HEK293 (cell line): ENCODE measurements around the gene DST.

Source experiments
- BCL11A ChIP-seq: fragments of 450-650 bp; formaldehyde crosslinking; IDR thresholded peaks from 2 replicates; pipeline ENCODE4 v1.5.1; 2016; ENCODE audit warnings: low read depth, missing biosample characterization, missing genetic modification characterization
- FEZF1 ChIP-seq: fragments of 450-650 bp; formaldehyde crosslinking; IDR thresholded peaks from 2 replicates; pipeline ENCODE4 v1.5.1; 2016; ENCODE audit warnings: missing biosample characterization, missing genetic modification characterization
- HOXA7 ChIP-seq: sonication (generic); formaldehyde crosslinking; IDR thresholded peaks from 2 replicates; pipeline ENCODE4 v1.8.1; 2022; ENCODE audit warnings: missing genetic modification reagents, borderline replicate concordance
- HOXC10 ChIP-seq: sonication (generic); formaldehyde crosslinking; IDR thresholded peaks from 2 replicates; pipeline ENCODE4 v1.8.1; 2023; ENCODE audit warnings: mild to moderate bottlenecking, missing genetic modification reagents
- HOXD13 ChIP-seq: sonication (generic); formaldehyde crosslinking; IDR thresholded peaks from 2 replicates; pipeline ENCODE4 v1.8.0; 2022; ENCODE audit warnings: missing genetic modification reagents, borderline replicate concordance
- KLF1 ChIP-seq: fragments of 450-650 bp; formaldehyde crosslinking; IDR thresholded peaks from 2 replicates; pipeline ENCODE4 v1.5.1; 2016; ENCODE audit warnings: missing biosample characterization, missing genetic modification characterization
- KLF17 ChIP-seq: fragments of 450-650 bp; formaldehyde crosslinking; IDR thresholded peaks from 2 replicates; pipeline ENCODE4 v1.5.1; 2016; ENCODE audit warnings: missing biosample characterization, missing genetic modification characterization
- KLF8 ChIP-seq: fragments of 450-650 bp; formaldehyde crosslinking; IDR thresholded peaks from 2 replicates; pipeline ENCODE4 v1.5.1; 2016; ENCODE audit warnings: missing biosample characterization, missing genetic modification characterization
- PRDM6 ChIP-seq: fragments of 450-650 bp; formaldehyde crosslinking; IDR thresholded peaks from 2 replicates; pipeline ENCODE4 v1.5.1; 2017; ENCODE audit warnings: missing biosample characterization, missing genetic modification characterization
- ZBTB1 ChIP-seq: fragments of 450-650 bp; formaldehyde crosslinking; IDR thresholded peaks from 2 replicates; pipeline ENCODE4 v1.5.1; 2016; ENCODE audit warnings: missing biosample characterization, missing genetic modification characterization
- ZNF121 ChIP-seq: fragments of 450-650 bp; formaldehyde crosslinking; IDR thresholded peaks from 2 replicates; pipeline ENCODE4 v1.5.1; 2016; ENCODE audit warnings: missing biosample characterization, missing genetic modification characterization
- ZNF174 ChIP-seq: fragments of 450-650 bp; formaldehyde crosslinking; IDR thresholded peaks from 2 replicates; pipeline ENCODE4 v1.5.0; 2017; ENCODE audit warnings: missing biosample characterization, mild to moderate bottlenecking, missing genetic modification characterization
- ZNF2 ChIP-seq: fragments of 450-650 bp; formaldehyde crosslinking; IDR thresholded peaks from 2 replicates; pipeline ENCODE4 v1.5.1; 2016; ENCODE audit warnings: missing biosample characterization, missing genetic modification characterization
- ZNF274 ChIP-seq, 2 experiments: fragments of 200-500 bp in 1 of 2; fragments of 450-650 bp in 1 of 2; sonication (Bioruptor generic) in 1 of 2; formaldehyde crosslinking in 1 of 2; IDR thresholded peaks; 2 replicates each; pipeline versions ENCODE4 v1.5.1 to v1.6.1; 2014 to 2016; ENCODE audit warnings: borderline replicate concordance in 1 of 2, inconsistent platforms in 1 of 2, low read length in 1 of 2, missing biosample characterization in 1 of 2, missing genetic modification characterization in 1 of 2
- ZNF350 ChIP-seq: fragments of 450-650 bp; formaldehyde crosslinking; IDR thresholded peaks from 2 replicates; pipeline ENCODE4 v1.5.0; 2017; ENCODE audit warnings: missing biosample characterization, mild to moderate bottlenecking, missing genetic modification characterization
- ZNF366 ChIP-seq: fragments of 450-650 bp; formaldehyde crosslinking; conservative IDR thresholded peaks from 2 replicates; pipeline ENCODE4 v1.5.1; 2016; ENCODE audit warnings: missing biosample characterization, missing genetic modification characterization
- ZNF510 ChIP-seq: fragments of 450-650 bp; formaldehyde crosslinking; IDR thresholded peaks from 2 replicates; pipeline ENCODE4 v1.5.1; 2018; ENCODE audit warnings: mild to moderate bottlenecking, missing genetic modification characterization, missing biosample characterization; ENCODE audit not compliant: insufficient replicate concordance
- ZNF518A ChIP-seq: fragments of 450-650 bp; formaldehyde crosslinking; conservative IDR thresholded peaks from 2 replicates; pipeline ENCODE4 v1.5.1; 2016; ENCODE audit warnings: low read depth, missing biosample characterization, missing genetic modification characterization
- ZNF660 ChIP-seq: fragments of 450-650 bp; IDR thresholded peaks from 2 replicates; pipeline ENCODE4 v1.5.1; 2018; ENCODE audit warnings: missing biosample characterization, mild to moderate bottlenecking, missing genetic modification characterization
- ZNF670 ChIP-seq: fragments of 450-650 bp; formaldehyde crosslinking; IDR thresholded peaks from 2 replicates; pipeline ENCODE4 v1.5.1; 2016; ENCODE audit warnings: missing biosample characterization, missing genetic modification characterization, low read depth
- ZNF776 ChIP-seq: fragments of 450-650 bp; formaldehyde crosslinking; IDR thresholded peaks from 2 replicates; pipeline ENCODE4 v1.5.0; 2017; ENCODE audit warnings: missing biosample characterization, missing genetic modification characterization, borderline replicate concordance
- ZNF837 ChIP-seq: fragments of 450-650 bp; formaldehyde crosslinking; IDR thresholded peaks from 2 replicates; pipeline ENCODE4 v1.5.1; 2016; ENCODE audit warnings: missing biosample characterization, missing genetic modification characterization
- ZNF843 ChIP-seq: fragments of 450-650 bp; formaldehyde crosslinking; IDR thresholded peaks from 2 replicates; pipeline ENCODE4 v1.5.1; 2016; ENCODE audit warnings: missing biosample characterization, missing genetic modification characterization
- TF ChIP-seq, protein P1 (sequence below): fragments of 450-650 bp; formaldehyde crosslinking; IDR thresholded peaks from 2 replicates; pipeline ENCODE4 v1.5.0; 2017; ENCODE audit warnings: missing biosample characterization, missing genetic modification characterization, borderline replicate concordance
- TF ChIP-seq, protein P2 (sequence below): fragments of 450-650 bp; formaldehyde crosslinking; IDR thresholded peaks from 2 replicates; pipeline ENCODE4 v1.5.1; 2016; ENCODE audit warnings: missing biosample characterization, missing genetic modification characterization, low read depth
- TF ChIP-seq, protein P3 (sequence below): fragments of 450-650 bp; formaldehyde crosslinking; IDR thresholded peaks from 2 replicates; pipeline ENCODE4 v1.5.1; 2016; ENCODE audit warnings: missing biosample characterization, missing genetic modification characterization

The DST gene

DNA sequence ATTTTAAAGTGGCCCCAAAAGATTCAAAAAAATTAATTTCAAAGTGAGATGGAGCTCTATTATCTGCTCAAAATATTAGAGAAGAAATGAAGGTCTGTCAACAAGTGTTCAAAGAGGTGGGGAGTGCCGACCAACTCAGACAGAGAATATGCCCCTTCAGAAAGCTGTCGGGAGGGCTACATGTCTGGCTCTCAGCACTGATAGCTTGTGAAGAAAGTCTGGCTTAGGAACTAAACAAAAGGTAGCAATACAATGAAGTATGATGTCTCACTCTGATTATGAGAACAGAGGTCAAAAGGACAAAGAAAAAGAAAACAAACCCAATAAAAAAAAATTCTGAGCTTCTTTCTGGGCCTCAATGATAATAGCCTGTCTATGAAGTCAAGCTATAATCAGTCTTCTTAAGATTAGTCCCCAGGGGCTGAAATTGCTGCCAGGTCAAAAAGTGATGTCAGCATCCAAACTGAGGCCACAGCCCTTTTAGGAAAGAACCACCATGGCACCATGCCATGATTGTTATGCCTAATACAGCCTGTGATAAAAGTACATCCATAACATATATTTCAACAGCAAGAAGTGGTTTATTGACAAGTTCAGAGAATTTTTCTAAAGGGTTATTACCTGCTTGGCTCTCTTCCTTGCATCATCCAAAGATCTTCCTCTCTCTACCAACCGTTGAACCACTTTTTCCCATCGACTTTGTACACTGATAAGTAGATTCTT is 150.9 kb downstream of the DST start (continued):
- TF ChIP-seq, protein P1, sequence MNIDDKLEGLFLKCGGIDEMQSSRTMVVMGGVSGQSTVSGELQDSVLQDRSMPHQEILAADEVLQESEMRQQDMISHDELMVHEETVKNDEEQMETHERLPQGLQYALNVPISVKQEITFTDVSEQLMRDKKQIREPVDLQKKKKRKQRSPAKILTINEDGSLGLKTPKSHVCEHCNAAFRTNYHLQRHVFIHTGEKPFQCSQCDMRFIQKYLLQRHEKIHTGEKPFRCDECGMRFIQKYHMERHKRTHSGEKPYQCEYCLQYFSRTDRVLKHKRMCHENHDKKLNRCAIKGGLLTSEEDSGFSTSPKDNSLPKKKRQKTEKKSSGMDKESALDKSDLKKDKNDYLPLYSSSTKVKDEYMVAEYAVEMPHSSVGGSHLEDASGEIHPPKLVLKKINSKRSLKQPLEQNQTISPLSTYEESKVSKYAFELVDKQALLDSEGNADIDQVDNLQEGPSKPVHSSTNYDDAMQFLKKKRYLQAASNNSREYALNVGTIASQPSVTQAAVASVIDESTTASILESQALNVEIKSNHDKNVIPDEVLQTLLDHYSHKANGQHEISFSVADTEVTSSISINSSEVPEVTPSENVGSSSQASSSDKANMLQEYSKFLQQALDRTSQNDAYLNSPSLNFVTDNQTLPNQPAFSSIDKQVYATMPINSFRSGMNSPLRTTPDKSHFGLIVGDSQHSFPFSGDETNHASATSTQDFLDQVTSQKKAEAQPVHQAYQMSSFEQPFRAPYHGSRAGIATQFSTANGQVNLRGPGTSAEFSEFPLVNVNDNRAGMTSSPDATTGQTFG (tag by site-specific recombination) = no peak
- TF ChIP-seq KLF17 (tag by site-specific recombination) (no peak), HOXC10 (CRISPR knock-in tag) (no peak), KLF8 (tag by site-specific recombination) (peak; percentile 61), FEZF1 (peak; percentile 85), ZNF174 (tag by site-specific recombination) (peak; percentile 8; the same call in 1 of the 2 replicates), HOXD13 (CRISPR knock-in tag) (no peak), ZBTB1 (tag by site-specific recombination) (no peak), ZNF518A (tag by site-specific recombination) (peak; percentile 35; the same call in 1 of the 2 replicates), PRDM6 (tag by site-specific recombination) (peak; percentile 80), ZNF366 (tag by site-specific recombination) (peak; percentile 91), ZNF350 (tag by site-specific recombination) (peak; percentile 93), BCL11A (tag by site-specific recombination) (no peak), ZNF660 (peak; percentile 59; the same call in 1 of the 2 replicates), ZNF670 (tag by site-specific recombination) (no peak), ZNF843 (tag by site-specific recombination) (peak; percentile 81), ZNF2 (tag by site-specific recombination) (no peak), KLF1 (tag by site-specific recombination) (no peak), ZNF510 (tag by site-specific recombination) (no peak), ZNF776 (no peak), ZNF274 (IDR thresholded peaks at IDR 0.05; ENCODE audit: low read length) (no peak), ZNF274 (tag by site-specific recombination; IDR thresholded peaks at IDR 0.05; ENCODE audit: borderline replicate concordance) (no peak), HOXA7 (CRISPR knock-in tag) (no peak), ZNF121 (tag by site-specific recombination) (no peak), ZNF837 (tag by site-specific recombination) (no peak)
- TF ChIP-seq, protein P2, sequence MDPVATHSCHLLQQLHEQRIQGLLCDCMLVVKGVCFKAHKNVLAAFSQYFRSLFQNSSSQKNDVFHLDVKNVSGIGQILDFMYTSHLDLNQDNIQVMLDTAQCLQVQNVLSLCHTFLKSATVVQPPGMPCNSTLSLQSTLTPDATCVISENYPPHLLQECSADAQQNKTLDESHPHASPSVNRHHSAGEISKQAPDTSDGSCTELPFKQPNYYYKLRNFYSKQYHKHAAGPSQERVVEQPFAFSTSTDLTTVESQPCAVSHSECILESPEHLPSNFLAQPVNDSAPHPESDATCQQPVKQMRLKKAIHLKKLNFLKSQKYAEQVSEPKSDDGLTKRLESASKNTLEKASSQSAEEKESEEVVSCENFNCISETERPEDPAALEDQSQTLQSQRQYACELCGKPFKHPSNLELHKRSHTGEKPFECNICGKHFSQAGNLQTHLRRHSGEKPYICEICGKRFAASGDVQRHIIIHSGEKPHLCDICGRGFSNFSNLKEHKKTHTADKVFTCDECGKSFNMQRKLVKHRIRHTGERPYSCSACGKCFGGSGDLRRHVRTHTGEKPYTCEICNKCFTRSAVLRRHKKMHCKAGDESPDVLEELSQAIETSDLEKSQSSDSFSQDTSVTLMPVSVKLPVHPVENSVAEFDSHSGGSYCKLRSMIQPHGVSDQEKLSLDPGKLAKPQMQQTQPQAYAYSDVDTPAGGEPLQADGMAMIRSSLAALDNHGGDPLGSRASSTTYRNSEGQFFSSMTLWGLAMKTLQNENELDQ (tag by site-specific recombination) = no peak
- TF ChIP-seq, protein P3, sequence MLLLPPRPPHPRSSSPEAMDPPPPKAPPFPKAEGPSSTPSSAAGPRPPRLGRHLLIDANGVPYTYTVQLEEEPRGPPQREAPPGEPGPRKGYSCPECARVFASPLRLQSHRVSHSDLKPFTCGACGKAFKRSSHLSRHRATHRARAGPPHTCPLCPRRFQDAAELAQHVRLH (tag by site-specific recombination) = 0 out of 2 replicates have a peak, but pooled peaks have one; percentile 26
